ENCODE results near the gene UBR4. TPM values are rescaled to one million over a fixed set of nuclear protein-coding genes. Genes with fewer than 3 reads are reported as not detected.

Gene UBR4
- total and polyA plus RNA-seq, 2 experiments from 2014 or later, result 49.4 to 63.7 TPM

- no peak overlapping the region for H2AFZ ChIP-seq
- in situ Hi-C loops (cut with MboI), result no loop called here
Observed at GRCh38 chr1:19130468-19130867, 79.6 kb downstream of the UBR4 start.

GRCh38 chr1:19128968-19129514, 81.0 kb downstream of the UBR4 start:
- Histone ChIP-seq H3F3A (ENCODE audit: insufficient read depth) (0 out of 2 replicates have a peak, but pooled peaks cover 4% of the 10 kb centered on the region), H3K4me3 (no peak overlapping the region), H4K20me1 (ENCODE audit: insufficient read depth) (no peaks in the 10 kb centered on the region), H3K36me3 (ENCODE audit: low read depth) (peaks cover 91% of the 10 kb centered on the region), H3K27ac (no peak overlapping the region), H3K9ac (no peak overlapping the region), H3K4me1 (ENCODE audit: insufficient read depth) (no peaks in the 10 kb centered on the region), H3K27me3 (replicated peaks; ENCODE audit: insufficient read depth) (no peaks in the 10 kb centered on the region), H3K79me2 (ENCODE audit: insufficient read depth) (peaks cover 41% of the 10 kb centered on the region), H2AFZ (no peak overlapping the region), H3K4me2 (ENCODE audit: unreplicated experiment) (no peak overlapping the region), H3K9me3 (ENCODE audit: low read depth) (no peaks in the 10 kb centered on the region), H3K9me2 (ENCODE audit: insufficient read depth) (no peaks in the 10 kb centered on the region; the same call in 1 of the 2 replicates)
- 97 to 98% methylated on average over 6 of the region's 6 CpGs for WGBS, 2 experiments (ENCODE audit: low coverage in 1 of 2, low lambda C conversion rate in 2 of 2, missing lambda C conversion rate in 2 of 2)
- in situ Hi-C loops (cut with MboI), result no loop called here
- TF ChIP-seq EZH2 (IDR thresholded peaks at IDR 0.05; ENCODE audit: insufficient read depth, poor library complexity, severe bottlenecking), result no peak
- no peak for TF ChIP-seq EZH2phosphoT487 (IDR thresholded peaks at IDR 0.05; ENCODE audit: insufficient read depth, low read depth)
- DNase-seq, result no peak

More at GRCh38 chr1:19130468-19130867, 79.6 kb downstream of the UBR4 start:
- H3K27ac ChIP-seq, result no peak overlapping the region
- H3K4me2 ChIP-seq (ENCODE audit: unreplicated experiment), result no peak overlapping the region
- H3K4me3 ChIP-seq, result no peak overlapping the region
- H3K9ac ChIP-seq, result no peak overlapping the region
- peaks cover 55% of the 10 kb centered on the region for H3K79me2 ChIP-seq (ENCODE audit: insufficient read depth)
- WGBS, 2 experiments (ENCODE audit: low coverage in 1 of 2, low lambda C conversion rate in 2 of 2, missing lambda C conversion rate in 2 of 2), result 88 to 89% methylated on average over 6 of the region's 6 CpGs
- no peak for DNase-seq
- peaks cover 12% of the 10 kb centered on the region for H3F3A ChIP-seq (ENCODE audit: insufficient read depth)
- peaks cover 90% of the 10 kb centered on the region for H3K36me3 ChIP-seq (ENCODE audit: low read depth)
- no peaks in the 10 kb centered on the region for H3K4me1 ChIP-seq (ENCODE audit: insufficient read depth)
- H3K27me3 ChIP-seq (replicated peaks; ENCODE audit: insufficient read depth), result no peaks in the 10 kb centered on the region
- TF ChIP-seq EZH2phosphoT487 (IDR thresholded peaks at IDR 0.05; ENCODE audit: insufficient read depth, low read depth), result no peak
- no peak for TF ChIP-seq EZH2 (IDR thresholded peaks at IDR 0.05; ENCODE audit: insufficient read depth, poor library complexity, severe bottlenecking)
- no peaks in the 10 kb centered on the region for H3K9me3 ChIP-seq (ENCODE audit: low read depth)
- no peaks in the 10 kb centered on the region; the same call in 1 of the 2 replicates for H3K9me2 ChIP-seq (ENCODE audit: insufficient read depth)
- no peaks in the 10 kb centered on the region for H4K20me1 ChIP-seq (ENCODE audit: insufficient read depth)

- H3K36me3 ChIP-seq (ENCODE audit: low read depth), result peaks cover 95% of the 10 kb centered on the region
- H3K27me3 ChIP-seq (replicated peaks; ENCODE audit: insufficient read depth), result no peaks in the 10 kb centered on the region
- DNase-seq, result no peak
- H3K4me1 ChIP-seq (ENCODE audit: insufficient read depth), result no peaks in the 10 kb centered on the region
- H4K20me1 ChIP-seq (ENCODE audit: insufficient read depth), result no peaks in the 10 kb centered on the region
- H3K79me2 ChIP-seq (ENCODE audit: insufficient read depth), result no peaks in the 10 kb centered on the region
- no peak overlapping the region for H3K9ac ChIP-seq
- in situ Hi-C loops (cut with MboI), result no loop called here
- H3K9me3 ChIP-seq (ENCODE audit: low read depth), result no peaks in the 10 kb centered on the region
- WGBS, 2 experiments (ENCODE audit: low coverage in 1 of 2, low lambda C conversion rate in 2 of 2, missing lambda C conversion rate in 2 of 2), result 99 to 100% methylated on average over 5 of the region's 5 CpGs
- H2AFZ ChIP-seq, result no peak overlapping the region
- H3K4me3 ChIP-seq, result no peak overlapping the region
- no peaks in the 10 kb centered on the region; the same call in 1 of the 2 replicates for H3F3A ChIP-seq (ENCODE audit: insufficient read depth)
- no peak for TF ChIP-seq EZH2phosphoT487 (IDR thresholded peaks at IDR 0.05; ENCODE audit: insufficient read depth, low read depth)
- no peak for TF ChIP-seq EZH2 (IDR thresholded peaks at IDR 0.05; ENCODE audit: insufficient read depth, poor library complexity, severe bottlenecking)
- H3K4me2 ChIP-seq (ENCODE audit: unreplicated experiment), result no peak overlapping the region
- no peak overlapping the region for H3K27ac ChIP-seq
- H3K9me2 ChIP-seq (ENCODE audit: insufficient read depth), result no peaks in the 10 kb centered on the region
Observed at GRCh38 chr1:19124273-19124672, 85.8 kb downstream of the UBR4 start.

- in situ Hi-C loops (cut with MboI), result no loop called here
- Histone ChIP-seq H3K79me2 (ENCODE audit: insufficient read depth) (no peaks in the 10 kb centered on the region), H3K4me2 (ENCODE audit: unreplicated experiment) (no peak overlapping the region), H4K20me1 (ENCODE audit: insufficient read depth) (no peaks in the 10 kb centered on the region), H3K27me3 (replicated peaks; ENCODE audit: insufficient read depth) (no peaks in the 10 kb centered on the region), H2AFZ (no peak overlapping the region), H3K36me3 (ENCODE audit: low read depth) (peaks cover 95% of the 10 kb centered on the region), H3K9me3 (ENCODE audit: low read depth) (no peaks in the 10 kb centered on the region), H3K9ac (no peak overlapping the region), H3F3A (ENCODE audit: insufficient read depth) (peaks cover under 1% of the 10 kb centered on the region; the same call in 1 of the 2 replicates), H3K27ac (no peak overlapping the region), H3K9me2 (ENCODE audit: insufficient read depth) (no peaks in the 10 kb centered on the region), H3K4me1 (ENCODE audit: insufficient read depth) (no peaks in the 10 kb centered on the region), H3K4me3 (no peak overlapping the region)
- no peak for DNase-seq
- no peak for TF ChIP-seq EZH2 (IDR thresholded peaks at IDR 0.05; ENCODE audit: insufficient read depth, poor library complexity, severe bottlenecking)
- TF ChIP-seq EZH2phosphoT487 (IDR thresholded peaks at IDR 0.05; ENCODE audit: insufficient read depth, low read depth), result no peak
- WGBS, 2 experiments (ENCODE audit: low coverage in 1 of 2, low lambda C conversion rate in 2 of 2, missing lambda C conversion rate in 2 of 2), result 100% methylated on average over 1 of the region's 1 CpG
Observed at GRCh38 chr1:19123837-19124236, 86.2 kb downstream of the UBR4 start.

Measured in GM23248 (cell line).